Measurements from ENCODE around the gene EPB41. TPM values are rescaled to one million over a fixed set of nuclear protein-coding genes. Genes with fewer than 3 reads are reported as not detected.

Gene EPB41
- total RNA-seq, 1 experiment from 2014 or later = 0.11 TPM

Other genes starting within 250 kb of the EPB41 start
- gene GMEB1, start 245.8 kb upstream of the EPB41 start, total RNA-seq (2014; rRNA removed) = 8.5 and 8.7 TPM in 2 replicates
- 53.5 and 66.7 TPM in 2 replicates for gene YTHDF2, start 177.6 kb upstream of the EPB41 start, total RNA-seq (2014; rRNA removed)
- gene OPRD1, start 102.4 kb upstream of the EPB41 start, total RNA-seq (2014; rRNA removed) = 0.23 and 0.32 TPM in 2 replicates
- 0.13 and 0.17 TPM in 2 replicates for gene TMEM200B, start 209.3 kb downstream of the EPB41 start, total RNA-seq (2014; rRNA removed)